Measurements from ENCODE around the gene CFAP99. TPM values are rescaled to one million over a fixed set of nuclear protein-coding genes. Genes with fewer than 3 reads are reported as not detected.

CFAP99 gene
- total and polyA plus RNA-seq, 2 donors (not counting 1 experiment from before 2014, with no cell fraction given), result not detected

GRCh38 chr4:2433609-2434350, 15.0 kb downstream of the CFAP99 start:
- H3K79me2 ChIP-seq (ENCODE audit: control insufficient read depth, insufficient read depth, low read length), result no peaks in the 10 kb centered on the region
- no peak for DNase-seq
- ATAC-seq (ENCODE audit: low read depth), result no peak
- peaks cover 0 to 3% (median 0%) of the 10 kb centered on the region in 3 donors for H3K9me3 ChIP-seq (ENCODE audit: control extremely low read depth in 1 of 3, control insufficient read depth in 2 of 3, insufficient read depth in 1 of 3, low read length in 2 of 3)
- H3K9ac ChIP-seq (ENCODE audit: low read length), result no peak overlapping the region
- intact Hi-C loops (cut with micrococcal nuclease), result no loop called here
- ChIA-PET POLR2A (no interaction called here), CTCF (no interaction called here)
- WGBS (ENCODE audit: insufficient coverage), result 90% methylated on average over 28 of the region's 29 CpGs
- no peak overlapping the region for H3K4me2 ChIP-seq (replicated peaks; ENCODE audit: low read depth, low read length, poor library complexity, severe bottlenecking)
- Mint-ChIP-seq H3K9me3 (ENCODE audit: insufficient read depth) (no peaks in the 10 kb centered on the region), H3K27me3 (peaks cover 4% of the 10 kb centered on the region), H3K27ac (no peak overlapping the region), H3K4me1 (no peaks in the 10 kb centered on the region), H3K4me3 (no peak overlapping the region)
- H3K27ac ChIP-seq (ENCODE audit: low read length in 2 of 2), result no peak overlapping the region
- no peaks in the 10 kb centered on the region for H3K4me1 ChIP-seq (ENCODE audit: control insufficient read depth in 2 of 2, insufficient read depth in 2 of 2, low read length in 2 of 2)
- H4K20me1 ChIP-seq (ENCODE audit: control insufficient read depth, insufficient read depth, low read length, poor library complexity, severe bottlenecking), result no peaks in the 10 kb centered on the region
- H3K27me3 ChIP-seq (replicated peaks in 1 of 4; ENCODE audit: control extremely low read depth in 1 of 4, control insufficient read depth in 3 of 4, insufficient read depth in 4 of 4, low read length in 3 of 4), result peaks cover 0 to 7% (median 0%) of the 10 kb centered on the region in 4 experiments
- no peak overlapping the region for H3K4me3 ChIP-seq (ENCODE audit: control extremely low read depth in 1 of 5, extremely low read depth in 1 of 5, insufficient read depth in 1 of 5, low read depth in 2 of 5, low read length in 4 of 5)
- H2AFZ ChIP-seq (ENCODE audit: insufficient read depth, low read depth, low read length, poor library complexity, severe bottlenecking), result no peak overlapping the region
- no peaks in the 10 kb centered on the region for H3K36me3 ChIP-seq (replicated peaks in 1 of 2; ENCODE audit: control extremely low read depth in 1 of 2, control insufficient read depth in 1 of 2, extremely low read depth in 1 of 2, insufficient read depth in 2 of 2, low read length in 1 of 2)
- TF ChIP-seq CTCF (IDR thresholded peaks at IDR 0.05), result no peak
- TF ChIP-seq EZH2 (IDR thresholded peaks at IDR 0.05; ENCODE audit: borderline replicate concordance, insufficient read depth, low read depth, low read length, poor library complexity, severe bottlenecking), result no peak

- DNase-seq, result no peak
- Mint-ChIP-seq H3K4me1 (no peaks in the 10 kb centered on the region), H3K27me3 (no peaks in the 10 kb centered on the region), H3K9me3 (ENCODE audit: insufficient read depth) (no peaks in the 10 kb centered on the region), H3K27ac (no peak overlapping the region), H3K4me3 (no peak overlapping the region)
- Histone ChIP-seq H4K20me1 (ENCODE audit: control insufficient read depth, insufficient read depth, low read length, poor library complexity, severe bottlenecking) (no peaks in the 10 kb centered on the region), H3K9ac (ENCODE audit: low read length) (no peak overlapping the region), H3K4me3 (ENCODE audit: control extremely low read depth in 1 of 5, extremely low read depth in 1 of 5, insufficient read depth in 1 of 5, low read depth in 2 of 5, low read length in 4 of 5) (no peak overlapping the region), H3K79me2 (ENCODE audit: control insufficient read depth, insufficient read depth, low read length) (no peaks in the 10 kb centered on the region), H3K9me3 (ENCODE audit: control extremely low read depth in 1 of 3, control insufficient read depth in 2 of 3, insufficient read depth in 1 of 3, low read length in 2 of 3) (peaks cover 0 to 3% (median 0%) of the 10 kb centered on the region in 3 donors), H3K27me3 (replicated peaks in 1 of 4; ENCODE audit: control extremely low read depth in 1 of 4, control insufficient read depth in 3 of 4, insufficient read depth in 4 of 4, low read length in 3 of 4) (peaks cover 0 to 7% (median 0%) of the 10 kb centered on the region in 4 experiments), H3K4me1 (ENCODE audit: control insufficient read depth in 2 of 2, insufficient read depth in 2 of 2, low read length in 2 of 2) (no peaks in the 10 kb centered on the region), H3K36me3 (replicated peaks in 1 of 2; ENCODE audit: control extremely low read depth in 1 of 2, control insufficient read depth in 1 of 2, extremely low read depth in 1 of 2, insufficient read depth in 2 of 2, low read length in 1 of 2) (no peaks in the 10 kb centered on the region), H3K27ac (ENCODE audit: low read length in 2 of 2) (no peak overlapping the region), H3K4me2 (replicated peaks; ENCODE audit: low read depth, low read length, poor library complexity, severe bottlenecking) (no peak overlapping the region), H2AFZ (ENCODE audit: insufficient read depth, low read depth, low read length, poor library complexity, severe bottlenecking) (no peak overlapping the region)
- intact Hi-C loops (cut with micrococcal nuclease), result no loop called here
- 78% methylated on average over 9 of the region's 9 CpGs for WGBS (ENCODE audit: insufficient coverage)
- TF ChIP-seq EZH2 (IDR thresholded peaks at IDR 0.05; ENCODE audit: borderline replicate concordance, insufficient read depth, low read depth, low read length, poor library complexity, severe bottlenecking) (no peak), CTCF (IDR thresholded peaks at IDR 0.05) (no peak)
- ATAC-seq (ENCODE audit: low read depth), result no peak
- POLR2A ChIA-PET, result no interaction called here
- CTCF ChIA-PET, result no interaction called here
Measured at GRCh38 chr4:2434420-2434819, 15.7 kb downstream of the CFAP99 start.

Data from B cell (primary cell).